SU-DHL-6 (cell line): ENCODE data around the gene SPATS1.

Experiments used
- CTCF ChIP-seq: fragments of 200-600 bp; sonication (generic); IDR thresholded peaks from one replicate; pipeline ENCODE4 v1.5.1; 2017; ENCODE audit warnings: antibody characterized with exemption, mild to moderate bottlenecking, low read length, moderate library complexity; ENCODE audit not compliant: insufficient read depth, poor library complexity, severe bottlenecking
- EZH2phosphoT487 ChIP-seq: fragments of 200-600 bp; sonication (generic), shearing (Covaris generic); conservative IDR thresholded peaks from 2 replicates; pipeline ENCODE4 v1.6.1; 2018; ENCODE audit warnings: mild to moderate bottlenecking, antibody characterized with exemption, low read length, moderate library complexity, mixed read lengths

DNA sequence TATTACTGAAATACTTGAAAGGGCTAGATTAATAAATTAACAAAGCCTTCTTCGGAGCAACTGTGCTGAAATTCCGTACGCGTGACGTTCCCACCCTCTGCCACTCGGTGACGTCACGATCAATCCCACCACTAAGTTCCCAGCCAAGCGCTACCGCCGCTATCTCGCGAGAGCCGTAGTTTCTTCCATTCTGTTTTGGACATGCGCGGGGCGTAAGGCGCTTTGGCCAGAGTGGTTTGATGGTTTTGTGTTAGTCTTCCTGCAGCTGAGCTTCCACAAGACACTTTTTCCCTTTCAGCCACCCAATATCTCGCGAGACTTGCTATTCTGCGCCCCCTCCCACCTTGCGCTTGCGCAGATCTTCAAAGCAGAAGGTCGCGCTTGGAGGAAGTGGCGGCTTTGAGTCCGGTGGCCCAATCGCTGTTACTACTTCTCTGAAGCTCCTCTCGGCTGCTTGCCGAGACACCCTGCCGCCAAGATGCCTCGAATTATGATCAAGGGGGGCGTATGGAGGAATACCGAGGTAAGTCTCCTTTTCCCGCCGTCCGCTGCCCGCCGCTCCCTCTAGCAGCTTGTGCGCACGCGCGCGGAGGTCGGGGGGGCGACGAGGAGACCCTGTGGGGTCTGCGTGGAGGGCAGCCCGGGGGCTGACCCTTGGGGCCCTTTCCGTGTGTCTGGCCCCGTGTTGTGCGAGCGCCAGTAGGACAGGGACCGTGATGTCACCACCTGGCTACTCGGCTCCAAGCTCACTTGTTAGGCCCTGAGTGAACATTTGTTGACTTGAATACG lies 45.1 kb downstream of the SPATS1 start, which contains the start of gene CDC5L:
- TF ChIP-seq CTCF (no peak), EZH2phosphoT487 (no peak)
